Stimulated activated CD4-positive, alpha-beta T cell treated with anti-CD3 and anti-CD28 coated beads, Interleukin-2, amount 100 ng/mL, for 4 hours (primary cell): ENCODE measurements around the gene CCDC12.

Source experiments
- DNase-seq: peaks from one replicate; pipeline ENCODE4 v3.0.0-alpha.2; 2020; ENCODE audit warnings: low read depth

Gene CCDC12

GRCh38 chr3:46976326-46977190, at the start of gene CCDC12:
CCDC12 (minus strand) TSS chr3:46976745; CDS start chr3:46976732, 13 bp downstream.
- DNase-seq, result peak; percentile 91

- no peak for DNase-seq
Observed at GRCh38 chr3:47024932-47025331, 48.4 kb upstream of the CCDC12 start.

GRCh38 chr3:47022641-47023071, 46.1 kb upstream of the CCDC12 start:
- no peak for DNase-seq

GRCh38 chr3:47020311-47020710, 43.8 kb upstream of the CCDC12 start:
- DNase-seq, result no peak

GRCh38 chr3:47019201-47019600, 42.7 kb upstream of the CCDC12 start:
- peak; percentile 28 for DNase-seq

GRCh38 chr3:47018269-47018611, 41.7 kb upstream of the CCDC12 start:
- no peak for DNase-seq

GRCh38 chr3:47017504-47018268, 41.1 kb upstream of the CCDC12 start:
- no peak for DNase-seq

- DNase-seq, result no peak
Observed at GRCh38 chr3:47016934-47017435, 40.4 kb upstream of the CCDC12 start.

- DNase-seq, result no peak
Observed at GRCh38 chr3:47016086-47016933, 39.8 kb upstream of the CCDC12 start.

- DNase-seq, result no peak
Observed at GRCh38 chr3:47015151-47015550, 38.6 kb upstream of the CCDC12 start.

- no peak for DNase-seq
Observed at GRCh38 chr3:47014036-47014435, 37.5 kb upstream of the CCDC12 start.

GRCh38 chr3:47013231-47013630, 36.7 kb upstream of the CCDC12 start:
- no peak for DNase-seq

GRCh38 chr3:47012342-47013230, 36.0 kb upstream of the CCDC12 start:
- DNase-seq, result no peak

- DNase-seq, result no peak
Observed at GRCh38 chr3:47011371-47011770, 34.8 kb upstream of the CCDC12 start.

- no peak for DNase-seq
Observed at GRCh38 chr3:47010910-47011309, 34.4 kb upstream of the CCDC12 start.

GRCh38 chr3:47010111-47010712, 33.7 kb upstream of the CCDC12 start:
- DNase-seq, result no peak

- DNase-seq, result peak; percentile 50
Observed at GRCh38 chr3:47009225-47010110, 32.9 kb upstream of the CCDC12 start.

GRCh38 chr3:47008851-47009224, 32.3 kb upstream of the CCDC12 start:
- no peak for DNase-seq

GRCh38 chr3:47008234-47008796, 31.8 kb upstream of the CCDC12 start:
- DNase-seq, result no peak
